HEK293 (cell line): ENCODE data around the gene INTS2.

Experiments
- CTCF ChIA-PET: fragments of 350-600 bp; formaldehyde crosslinking; extraction: SDS; loops from one replicate; lab custom pipeline; 2021; ENCODE audit warnings: antibody characterized with exemption; lab: Yijun Ruan, JAX
- POLR2A ChIA-PET: fragments of 300-600 bp; formaldehyde crosslinking; extraction: SDS; loops from one replicate; lab custom pipeline; 2020; ENCODE audit warnings: antibody characterized with exemption, inconsistent platforms; lab: Yijun Ruan, JAX
- H3K27ac ChIP-seq: fragments of 200-500 bp; sonication (Bioruptor generic); 2 replicates; pipeline ENCODE4 v1.5.1; 2014; ENCODE audit warnings: low read depth, low read length, control low read depth, inconsistent platforms; ENCODE audit errors: extremely low read depth
- H3K36me3 ChIP-seq, 2 experiments: fragments of 200-500 bp in 1 of 2; sonication (Bioruptor generic) in 1 of 2; 1 replicate in 1 of 2; 2 replicates in 1 of 2; pipeline ENCODE4 v1.5.1; 2014 to 2017; ENCODE audit warnings: inconsistent platforms in 2 of 2, low read length in 2 of 2; ENCODE audit not compliant: control insufficient read depth in 2 of 2, insufficient read depth in 1 of 2
- H3K4me1 ChIP-seq: fragments of 200-500 bp; sonication (Bioruptor generic); 2 replicates; pipeline ENCODE4 v1.5.1; 2014; ENCODE audit warnings: mild to moderate bottlenecking, low read length, inconsistent platforms; ENCODE audit not compliant: control insufficient read depth, insufficient read depth
- H3K4me3 ChIP-seq: 2 replicates; pipeline ENCODE4 v1.5.1; 2011; ENCODE audit warnings: low read depth, mild to moderate bottlenecking, control low read depth, low read length, moderate library complexity
- H3K9me3 ChIP-seq: fragments of 200-500 bp; sonication (Bioruptor generic); 2 replicates; pipeline ENCODE4 v1.5.1; 2014; ENCODE audit warnings: low read depth, low read length, inconsistent platforms; ENCODE audit not compliant: control insufficient read depth, insufficient read depth
- GLI4 ChIP-seq: fragments of 450-650 bp; formaldehyde crosslinking; IDR thresholded peaks from 2 replicates; pipeline ENCODE4 v1.5.1; 2016; ENCODE audit warnings: missing biosample characterization, missing genetic modification characterization
- KLF16 ChIP-seq: fragments of 450-650 bp; formaldehyde crosslinking; IDR thresholded peaks from 2 replicates; pipeline ENCODE4 v1.5.1; 2017; ENCODE audit warnings: missing biosample characterization, missing genetic modification characterization
- OSR2 ChIP-seq: fragments of 450-650 bp; formaldehyde crosslinking; IDR thresholded peaks from 2 replicates; pipeline ENCODE4 v1.5.1; 2016; ENCODE audit warnings: missing biosample characterization, missing genetic modification characterization
- OVOL3 ChIP-seq: fragments of 450-650 bp; formaldehyde crosslinking; IDR thresholded peaks from 2 replicates; pipeline ENCODE4 v1.5.1; 2016; ENCODE audit warnings: missing biosample characterization, missing genetic modification characterization
- PRDM1 ChIP-seq: fragments of 450-650 bp; formaldehyde crosslinking; IDR thresholded peaks from 2 replicates; pipeline ENCODE4; 2016; ENCODE audit warnings: missing biosample characterization, missing genetic modification characterization
- SCRT1 ChIP-seq: fragments of 450-650 bp; formaldehyde crosslinking; IDR thresholded peaks from 2 replicates; pipeline ENCODE4 v1.5.1; 2016; ENCODE audit warnings: missing biosample characterization, missing genetic modification characterization, borderline replicate concordance
- YY2 ChIP-seq: fragments of 450-650 bp; formaldehyde crosslinking; IDR thresholded peaks from 2 replicates; pipeline ENCODE4 v1.5.1; 2016; ENCODE audit warnings: missing biosample characterization, missing genetic modification characterization
- ZBTB48 ChIP-seq: fragments of 450-650 bp; formaldehyde crosslinking; IDR thresholded peaks from 2 replicates; pipeline ENCODE4 v1.5.1; 2016; ENCODE audit warnings: missing biosample characterization, missing genetic modification characterization
- ZNF121 ChIP-seq: fragments of 450-650 bp; formaldehyde crosslinking; IDR thresholded peaks from 2 replicates; pipeline ENCODE4 v1.5.1; 2016; ENCODE audit warnings: missing biosample characterization, missing genetic modification characterization
- ZNF223 ChIP-seq: fragments of 450-650 bp; formaldehyde crosslinking; IDR thresholded peaks from 2 replicates; pipeline ENCODE4 v1.5.1; 2016; ENCODE audit warnings: missing biosample characterization, missing genetic modification characterization
- ZNF23 ChIP-seq: fragments of 450-650 bp; formaldehyde crosslinking; IDR thresholded peaks from 2 replicates; pipeline ENCODE4 v1.5.1; 2016; ENCODE audit warnings: missing biosample characterization, missing genetic modification characterization, borderline replicate concordance
- ZNF302 ChIP-seq: fragments of 450-650 bp; formaldehyde crosslinking; IDR thresholded peaks from 2 replicates; pipeline ENCODE4 v1.5.1; 2016; ENCODE audit warnings: missing biosample characterization, missing genetic modification characterization, low read depth
- ZNF658 ChIP-seq: fragments of 450-650 bp; formaldehyde crosslinking; IDR thresholded peaks from 2 replicates; pipeline ENCODE4; 2016; ENCODE audit warnings: missing biosample characterization, missing genetic modification characterization
- ZXDB ChIP-seq: fragments of 450-650 bp; formaldehyde crosslinking; IDR thresholded peaks from 2 replicates; pipeline ENCODE4 v1.5.1; 2016; ENCODE audit warnings: missing biosample characterization, missing genetic modification characterization
- TF ChIP-seq, protein P1 (sequence below): fragments of 450-650 bp; formaldehyde crosslinking; IDR thresholded peaks from 2 replicates; pipeline ENCODE4 v1.5.1; 2016; ENCODE audit warnings: missing biosample characterization, missing genetic modification characterization
- TF ChIP-seq, protein P2 (sequence below): fragments of 450-650 bp; formaldehyde crosslinking; IDR thresholded peaks from 2 replicates; pipeline ENCODE4 v1.5.1; 2016; ENCODE audit warnings: missing biosample characterization, missing genetic modification characterization

Gene INTS2

DNA sequence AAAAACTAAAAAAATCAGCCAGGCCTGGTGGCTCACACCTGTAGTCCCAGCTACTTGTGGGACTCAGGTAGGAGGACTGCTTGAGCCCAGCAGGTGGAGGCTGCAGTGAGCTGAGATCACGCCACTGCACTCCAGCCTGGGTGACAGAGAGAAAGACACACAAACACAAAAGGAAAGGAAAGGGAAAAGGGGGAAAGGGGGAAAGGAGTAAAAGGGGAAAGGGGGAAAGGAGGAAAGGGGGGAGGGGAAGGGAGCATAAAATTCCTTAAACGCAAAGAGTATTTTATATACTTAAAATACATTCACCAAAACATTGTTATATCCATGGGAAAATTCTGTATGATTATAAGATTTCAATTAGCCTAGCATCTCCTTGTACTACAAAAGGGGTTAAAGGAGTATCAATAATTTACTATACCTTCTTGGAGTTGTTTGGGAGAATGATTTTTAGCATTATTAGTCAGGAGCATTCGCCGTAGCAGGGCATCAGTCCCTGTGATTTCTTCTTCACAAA is 47.1 kb downstream of the INTS2 start:
- no peak overlapping the region for H3K4me3 ChIP-seq
- POLR2A ChIA-PET = no interaction called here
- CTCF ChIA-PET = interaction anchor here (0.6 to 1.1 kb wide), 2 partner anchors 16 to 290 kb away, joined by 3 read pairs; no protein-coding TSS in a partner anchor
- no peaks in the 10 kb centered on the region for H3K4me1 ChIP-seq
- TF ChIP-seq SCRT1 (peak; percentile 42; the same call in 1 of the 2 replicates), PRDM1 (tag by site-specific recombination) (peak; percentile 99), YY2 (no peak)
- no peaks in the 10 kb centered on the region for H3K9me3 ChIP-seq
- H3K36me3 ChIP-seq = peaks cover 60 to 62% of the 10 kb centered on the region in 2 experiments
- no peak overlapping the region for H3K27ac ChIP-seq

DNA sequence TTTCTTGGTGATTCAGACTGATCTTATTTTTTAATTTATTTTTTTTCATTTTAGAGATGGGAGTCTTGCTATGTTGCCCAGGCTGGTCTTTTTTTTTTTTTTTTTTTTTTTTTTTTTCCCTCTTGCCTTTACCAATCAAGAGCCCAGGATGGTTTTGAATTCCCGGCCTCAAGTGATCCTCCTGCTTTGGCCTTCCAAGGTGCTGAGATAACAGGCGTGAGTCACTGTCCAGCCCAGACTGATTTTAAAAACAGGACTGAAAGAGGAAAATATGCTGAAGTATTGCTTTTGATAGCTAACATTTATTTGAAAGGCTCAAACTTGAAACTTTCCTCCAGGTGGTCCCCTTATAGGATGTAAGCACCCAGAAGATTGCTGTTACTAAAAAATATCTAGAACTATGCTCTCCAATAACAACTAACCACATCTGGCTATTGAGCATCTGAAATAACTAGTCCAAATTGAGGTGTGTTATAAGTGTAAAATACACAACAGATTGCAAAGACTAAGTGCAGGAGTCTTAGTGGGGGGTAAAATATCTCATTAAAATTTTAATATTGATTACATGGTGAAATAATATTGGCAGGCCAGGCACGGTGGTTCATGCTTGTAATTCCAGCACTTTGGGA is 48.7 kb downstream of the INTS2 start:
- Histone ChIP-seq H3K4me1 (no peaks in the 10 kb centered on the region), H3K36me3 (peaks cover 58 to 67% of the 10 kb centered on the region in 2 experiments), H3K4me3 (no peak overlapping the region), H3K9me3 (no peaks in the 10 kb centered on the region), H3K27ac (no peak overlapping the region)
- POLR2A ChIA-PET = no interaction called here
- no peak for TF ChIP-seq ZNF302 (tag by site-specific recombination)
- TF ChIP-seq, protein P1, sequence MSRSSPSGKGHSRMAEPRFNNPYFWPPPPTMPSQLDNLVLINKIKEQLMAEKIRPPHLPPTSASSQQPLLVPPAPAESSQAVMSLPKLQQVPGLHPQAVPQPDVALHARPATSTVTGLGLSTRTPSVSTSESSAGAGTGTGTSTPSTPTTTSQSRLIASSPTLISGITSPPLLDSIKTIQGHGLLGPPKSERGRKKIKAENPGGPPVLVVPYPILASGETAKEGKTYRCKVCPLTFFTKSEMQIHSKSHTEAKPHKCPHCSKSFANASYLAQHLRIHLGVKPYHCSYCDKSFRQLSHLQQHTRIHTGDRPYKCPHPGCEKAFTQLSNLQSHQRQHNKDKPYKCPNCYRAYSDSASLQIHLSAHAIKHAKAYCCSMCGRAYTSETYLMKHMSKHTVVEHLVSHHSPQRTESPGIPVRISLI = 0 out of 2 replicates have a peak, but pooled peaks have one; percentile 18
- 0 out of 2 replicates have a peak, but pooled peaks have one; percentile 20 for TF ChIP-seq ZNF121
- CTCF ChIA-PET = no interaction called here

DNA sequence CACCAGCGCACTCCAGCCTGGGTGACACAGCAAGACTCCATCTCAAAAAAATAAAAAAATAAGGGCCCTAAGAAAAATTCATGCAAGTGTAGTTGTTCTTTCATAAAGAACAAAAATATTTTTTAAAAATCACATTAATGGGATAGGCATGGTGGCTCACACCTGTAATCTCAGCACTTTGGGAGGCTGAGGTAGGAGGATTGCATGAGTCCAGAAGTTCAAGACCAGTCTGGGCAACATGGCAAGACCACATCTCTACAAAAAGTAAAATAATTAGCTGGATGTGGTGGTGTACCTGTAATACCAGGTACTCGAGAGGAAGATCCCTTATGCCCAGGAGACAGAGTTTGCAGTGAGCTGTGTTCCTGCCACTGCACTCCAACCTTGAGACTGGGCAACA is 49.3 kb downstream of the INTS2 start:
- peaks cover 54 to 61% of the 10 kb centered on the region in 2 experiments for H3K36me3 ChIP-seq
- CTCF ChIA-PET = interaction anchor here (0.8 kb wide), 1 partner anchor 73 kb away, joined by 3 read pairs; no protein-coding TSS in a partner anchor

DNA sequence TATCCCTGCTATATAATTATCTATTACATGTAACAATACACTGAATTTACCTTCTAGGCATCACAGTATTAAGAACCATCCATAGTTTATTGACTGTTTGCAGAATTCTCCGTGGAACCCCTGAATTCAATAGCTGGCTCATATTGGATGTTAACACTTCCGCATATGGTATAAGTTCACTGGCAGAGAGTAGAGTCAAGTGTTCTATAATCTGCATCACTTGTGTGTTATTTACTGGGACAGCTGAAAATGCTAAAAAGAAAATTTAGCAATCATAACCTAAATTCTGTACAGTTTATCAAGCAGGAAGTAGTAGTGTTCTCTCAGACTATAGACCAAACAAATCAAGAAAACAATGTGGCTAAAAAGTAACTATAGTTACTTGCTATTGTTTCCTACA is 49.9 kb downstream of the INTS2 start:
- Histone ChIP-seq H3K27ac (no peak overlapping the region), H3K4me1 (no peaks in the 10 kb centered on the region), H3K4me3 (no peak overlapping the region), H3K9me3 (no peaks in the 10 kb centered on the region), H3K36me3 (peaks cover 51 to 55% of the 10 kb centered on the region in 2 experiments)
- ChIA-PET CTCF (interaction anchor here (0.6 to 0.8 kb wide), 2 partner anchors 72 to 792 kb away, joined by 3 to 4 read pairs; no protein-coding TSS in a partner anchor), POLR2A (no interaction called here)
- no peak for TF ChIP-seq KLF16

More for the DNA sequence above, 49.3 kb downstream of the INTS2 start:
- POLR2A ChIA-PET = no interaction called here
- TF ChIP-seq OVOL3 (tag by site-specific recombination) (no peak), ZBTB48 (tag by site-specific recombination) (no peak), ZNF658 (tag by site-specific recombination) (no peak), ZNF223 (tag by site-specific recombination) (no peak)
- no peaks in the 10 kb centered on the region for H3K4me1 ChIP-seq
- no peak overlapping the region for H3K27ac ChIP-seq
- H3K4me3 ChIP-seq = no peak overlapping the region
- no peaks in the 10 kb centered on the region for H3K9me3 ChIP-seq

DNA sequence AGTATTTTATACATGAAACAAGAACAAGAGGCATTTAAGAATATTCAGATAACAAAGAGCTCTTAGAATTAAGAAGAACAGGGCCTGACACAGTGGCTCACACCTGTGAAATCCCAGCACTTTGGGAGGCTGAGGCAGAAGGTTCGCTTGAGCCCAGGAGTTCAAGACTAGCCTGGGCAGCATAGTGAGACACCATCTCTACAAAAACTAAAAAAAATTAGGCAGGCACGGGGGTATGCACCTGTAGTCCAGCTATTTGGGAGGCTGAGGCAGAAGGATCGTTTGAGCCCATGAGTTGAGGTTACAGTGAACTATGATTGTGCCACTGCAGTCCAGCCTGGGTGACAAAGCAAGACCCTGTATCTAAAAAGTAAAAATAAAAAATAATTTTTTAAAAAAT is 52.0 kb downstream of the INTS2 start:
- Histone ChIP-seq H3K36me3 (peaks cover 48 to 69% of the 10 kb centered on the region in 2 experiments), H3K9me3 (no peaks in the 10 kb centered on the region), H3K27ac (no peak overlapping the region), H3K4me3 (no peak overlapping the region), H3K4me1 (no peaks in the 10 kb centered on the region)
- CTCF ChIA-PET = interaction anchor here (1.0 to 1.4 kb wide), 3 partner anchors 13 to 41 kb away, joined by 3 to 4 read pairs (median 3); no protein-coding TSS in a partner anchor
- POLR2A ChIA-PET = interaction anchor here (2.2 kb wide), 1 partner anchor 13 kb away, joined by 10 read pairs; the partner anchor contains the start of gene BRIP1
- TF ChIP-seq, protein P2, sequence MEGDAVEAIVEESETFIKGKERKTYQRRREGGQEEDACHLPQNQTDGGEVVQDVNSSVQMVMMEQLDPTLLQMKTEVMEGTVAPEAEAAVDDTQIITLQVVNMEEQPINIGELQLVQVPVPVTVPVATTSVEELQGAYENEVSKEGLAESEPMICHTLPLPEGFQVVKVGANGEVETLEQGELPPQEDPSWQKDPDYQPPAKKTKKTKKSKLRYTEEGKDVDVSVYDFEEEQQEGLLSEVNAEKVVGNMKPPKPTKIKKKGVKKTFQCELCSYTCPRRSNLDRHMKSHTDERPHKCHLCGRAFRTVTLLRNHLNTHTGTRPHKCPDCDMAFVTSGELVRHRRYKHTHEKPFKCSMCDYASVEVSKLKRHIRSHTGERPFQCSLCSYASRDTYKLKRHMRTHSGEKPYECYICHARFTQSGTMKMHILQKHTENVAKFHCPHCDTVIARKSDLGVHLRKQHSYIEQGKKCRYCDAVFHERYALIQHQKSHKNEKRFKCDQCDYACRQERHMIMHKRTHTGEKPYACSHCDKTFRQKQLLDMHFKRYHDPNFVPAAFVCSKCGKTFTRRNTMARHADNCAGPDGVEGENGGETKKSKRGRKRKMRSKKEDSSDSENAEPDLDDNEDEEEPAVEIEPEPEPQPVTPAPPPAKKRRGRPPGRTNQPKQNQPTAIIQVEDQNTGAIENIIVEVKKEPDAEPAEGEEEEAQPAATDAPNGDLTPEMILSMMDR (tag by site-specific recombination) = no peak
- TF ChIP-seq ZXDB (tag by site-specific recombination) = no peak
- TF ChIP-seq GLI4 = no peak
- no peak for TF ChIP-seq OSR2 (tag by site-specific recombination)
- TF ChIP-seq ZNF23 = no peak
